ENCODE measurements around the gene SACS. TPM values are rescaled to one million over a fixed set of nuclear protein-coding genes. Genes with fewer than 3 reads are reported as not detected.

The SACS gene
- total RNA-seq, 2 donors from 2014 or later = 8.6 to 10.5 TPM

GRCh38 chr13:23372264-23372906 lies 61.1 kb downstream of the SACS start:
- H3K4me3 ChIP-seq = no peak overlapping the region
- 41 to 50% methylated on average over 5 of the region's 5 CpGs for WGBS, 2 donors
- no peaks in the 10 kb centered on the region for H3K4me1 ChIP-seq
- no peaks in the 10 kb centered on the region for H3K9me3 ChIP-seq
- H3K27me3 ChIP-seq = no peaks in the 10 kb centered on the region
- H3K27ac ChIP-seq = no peak overlapping the region
- DNase-seq (no peak), ATAC-seq (no peak)
- no peak for TF ChIP-seq POLR2A (IDR thresholded peaks at IDR 0.05)
- TF ChIP-seq CTCF (IDR thresholded peaks at IDR 0.05) = no peak
- no peaks in the 10 kb centered on the region for H3K36me3 ChIP-seq (replicated peaks in 1 of 2; ENCODE audit: insufficient read depth in 1 of 2, low read depth in 2 of 2)
- intact Hi-C loops (cut with DNase I) = no loop called here

GRCh38 chr13:23367907-23368306 lies 65.6 kb downstream of the SACS start:
- Histone ChIP-seq H3K4me1 (no peaks in the 10 kb centered on the region), H3K27me3 (no peaks in the 10 kb centered on the region), H3K4me3 (no peak overlapping the region), H3K27ac (no peak overlapping the region), H3K9me3 (no peaks in the 10 kb centered on the region), H3K36me3 (replicated peaks in 1 of 2; ENCODE audit: insufficient read depth in 1 of 2, low read depth in 2 of 2) (no peaks in the 10 kb centered on the region)
- DNase-seq (no peak), ATAC-seq (no peak)
- WGBS, 2 donors = 95 to 96% methylated on average over 6 of the region's 6 CpGs
- intact Hi-C loops (cut with DNase I) = no loop called here
- no peak for TF ChIP-seq CTCF (IDR thresholded peaks at IDR 0.05)
- TF ChIP-seq POLR2A (IDR thresholded peaks at IDR 0.05) = no peak

GRCh38 chr13:23365652-23366051 lies 67.8 kb downstream of the SACS start:
- no peak for DNase-seq
- no peak overlapping the region for H3K4me3 ChIP-seq
- TF ChIP-seq POLR2A (IDR thresholded peaks at IDR 0.05) (no peak), CTCF (IDR thresholded peaks at IDR 0.05) (no peak)
- intact Hi-C loops (cut with DNase I) = no loop called here
- H3K36me3 ChIP-seq (replicated peaks in 1 of 2; ENCODE audit: insufficient read depth in 1 of 2, low read depth in 2 of 2) = no peaks in the 10 kb centered on the region
- no peaks in the 10 kb centered on the region for H3K9me3 ChIP-seq
- 98% methylated on average over 3 of the region's 3 CpGs for WGBS, 2 donors
- no peaks in the 10 kb centered on the region for H3K27me3 ChIP-seq
- ATAC-seq = no peak
- H3K27ac ChIP-seq = no peak overlapping the region
- H3K4me1 ChIP-seq = no peaks in the 10 kb centered on the region

- TF ChIP-seq CTCF (IDR thresholded peaks at IDR 0.05) (no peak), POLR2A (IDR thresholded peaks at IDR 0.05) (no peak)
- no peaks in the 10 kb centered on the region for H3K4me1 ChIP-seq
- H3K27ac ChIP-seq = no peak overlapping the region
- H3K4me3 ChIP-seq = no peak overlapping the region
- ATAC-seq (no peak), DNase-seq (no peak)
- no peaks in the 10 kb centered on the region for H3K36me3 ChIP-seq (replicated peaks in 1 of 2; ENCODE audit: insufficient read depth in 1 of 2, low read depth in 2 of 2)
- 82 to 84% methylated on average over 1 of the region's 1 CpG for WGBS, 2 donors
- H3K9me3 ChIP-seq = no peaks in the 10 kb centered on the region
- intact Hi-C loops (cut with DNase I) = no loop called here
- H3K27me3 ChIP-seq = no peaks in the 10 kb centered on the region
Observed at GRCh38 chr13:23359882-23360281, 73.6 kb downstream of the SACS start.

GRCh38 chr13:23357349-23357748 lies 76.2 kb downstream of the SACS start:
- WGBS, 2 donors = 83 to 91% methylated on average over 1 of the region's 1 CpG
- Histone ChIP-seq H3K36me3 (replicated peaks in 1 of 2; ENCODE audit: insufficient read depth in 1 of 2, low read depth in 2 of 2) (no peaks in the 10 kb centered on the region), H3K4me3 (no peak overlapping the region), H3K4me1 (no peaks in the 10 kb centered on the region), H3K9me3 (no peaks in the 10 kb centered on the region), H3K27me3 (no peaks in the 10 kb centered on the region), H3K27ac (no peak overlapping the region)
- DNase-seq = no peak
- intact Hi-C loops (cut with DNase I) = no loop called here
- TF ChIP-seq POLR2A (IDR thresholded peaks at IDR 0.05) (no peak), CTCF (IDR thresholded peaks at IDR 0.05) (no peak)
- ATAC-seq = no peak
